Amniotic epithelial cell (primary cell): ENCODE data around the gene SERPINB1.
"Not testable (repeated sequence)": the region's sequence is repeated elsewhere in the genome, so short reads cannot be mapped to it uniquely, and the experiment has no call there.

ENCODE experiments used
- DNase-seq: peaks from one replicate; pipeline ENCODE4 v3.0.0-alpha.2; 2010; ENCODE audit warnings: low read depth

SERPINB1 gene

GRCh38 chr6:2841264-2842138 is at the start of gene SERPINB1:
SERPINB1 (minus strand) TSS chr6:2841863; CDS start chr6:2840586, 1,277 bp downstream.
- peak; percentile 97 for DNase-seq

- no peak for DNase-seq
Measured at GRCh38 chr6:2890976-2891767, 49.5 kb upstream of the SERPINB1 start.

- DNase-seq = no peak
Measured at GRCh38 chr6:2885967-2886735, 44.5 kb upstream of the SERPINB1 start.

- DNase-seq = no peak
Measured at GRCh38 chr6:2884804-2885203, 43.1 kb upstream of the SERPINB1 start.

- DNase-seq = no peak
Measured at GRCh38 chr6:2883673-2884072, 42.0 kb upstream of the SERPINB1 start.

GRCh38 chr6:2881423-2881822 is 39.8 kb upstream of the SERPINB1 start:
- no peak for DNase-seq

- DNase-seq = not testable (repeated sequence)
Measured at GRCh38 chr6:2880156-2880555, 38.5 kb upstream of the SERPINB1 start.

- no peak for DNase-seq
Measured at GRCh38 chr6:2877960-2878359, 36.3 kb upstream of the SERPINB1 start.

- DNase-seq = peak; percentile 92
Measured at GRCh38 chr6:2877057-2877882, 35.6 kb upstream of the SERPINB1 start.

- peak; percentile 92 for DNase-seq
Measured at GRCh38 chr6:2876210-2877056, 34.8 kb upstream of the SERPINB1 start.

- DNase-seq = no peak
Measured at GRCh38 chr6:2875359-2876191, 33.9 kb upstream of the SERPINB1 start.

GRCh38 chr6:2873643-2874042 is 32.0 kb upstream of the SERPINB1 start:
- DNase-seq = no peak

GRCh38 chr6:2872423-2873358 is 31.0 kb upstream of the SERPINB1 start:
- peak; percentile 32 for DNase-seq

- no peak for DNase-seq
Measured at GRCh38 chr6:2871953-2872352, 30.3 kb upstream of the SERPINB1 start.

GRCh38 chr6:2871102-2871501 is 29.4 kb upstream of the SERPINB1 start:
- DNase-seq = no peak

- DNase-seq = no peak
Measured at GRCh38 chr6:2870046-2870636, 28.5 kb upstream of the SERPINB1 start.

GRCh38 chr6:2868637-2869036 is 27.0 kb upstream of the SERPINB1 start:
- DNase-seq = no peak
